ENCODE measurements around the gene SUN5. TPM values are rescaled to one million over a fixed set of nuclear protein-coding genes. Genes with fewer than 3 reads are reported as not detected.

Gene SUN5
- total and polyA plus RNA-seq, 9 donors, result not detected

GRCh38 chr20:32989507-32990283 is 14.5 kb downstream of the SUN5 start:
- Histone ChIP-seq H3K4me1 (ENCODE audit: insufficient read depth) (no peaks in the 10 kb centered on the region), H3K27me3 (no peaks in the 10 kb centered on the region), H3K4me3 (no peak overlapping the region), H3K27ac (no peak overlapping the region), H3K9me3 (no peaks in the 10 kb centered on the region), H3K36me3 (no peaks in the 10 kb centered on the region)
- 79 to 93% (median 79%) methylated on average over 14 of the region's 14 CpGs for WGBS, 3 donors
- DNase-seq, result no peak
- intact Hi-C loops (cut with DNase I), result no loop called here
- no peak for TF ChIP-seq EP300 (IDR thresholded peaks at IDR 0.05)
- no peak for TF ChIP-seq CTCF (IDR thresholded peaks at IDR 0.05)
- no peak for TF ChIP-seq POLR2A (IDR thresholded peaks at IDR 0.05)

GRCh38 chr20:32988008-32988407 is 16.2 kb downstream of the SUN5 start:
- Histone ChIP-seq H3K9me3 (no peaks in the 10 kb centered on the region), H3K4me1 (ENCODE audit: insufficient read depth) (no peaks in the 10 kb centered on the region), H3K36me3 (no peaks in the 10 kb centered on the region), H3K27ac (no peak overlapping the region), H3K4me3 (no peak overlapping the region), H3K27me3 (no peaks in the 10 kb centered on the region)
- intact Hi-C loops (cut with DNase I), result no loop called here
- DNase-seq, result no peak
- TF ChIP-seq EP300 (IDR thresholded peaks at IDR 0.05), result no peak
- WGBS, 3 donors, result 78 to 83% (median 81%) methylated on average over 16 of the region's 16 CpGs

GRCh38 chr20:32987044-32987825 is 17.0 kb downstream of the SUN5 start:
- H3K4me3 ChIP-seq, result no peak overlapping the region
- no peak for DNase-seq
- 77 to 79% (median 77%) methylated on average over 9 to 11 of the region's 11 CpGs for WGBS, 3 donors
- H3K4me1 ChIP-seq (ENCODE audit: insufficient read depth), result no peaks in the 10 kb centered on the region
- no peaks in the 10 kb centered on the region for H3K9me3 ChIP-seq
- TF ChIP-seq CTCF (IDR thresholded peaks at IDR 0.05) (no peak), POLR2A (IDR thresholded peaks at IDR 0.05) (no peak), EP300 (IDR thresholded peaks at IDR 0.05) (no peak)
- no peaks in the 10 kb centered on the region for H3K36me3 ChIP-seq
- intact Hi-C loops (cut with DNase I), result no loop called here
- H3K27ac ChIP-seq, result no peak overlapping the region
- H3K27me3 ChIP-seq, result no peaks in the 10 kb centered on the region

GRCh38 chr20:32986331-32986966 is 17.8 kb downstream of the SUN5 start:
- Histone ChIP-seq H3K9me3 (no peaks in the 10 kb centered on the region), H3K4me3 (no peak overlapping the region), H3K27ac (no peak overlapping the region), H3K36me3 (no peaks in the 10 kb centered on the region), H3K27me3 (no peaks in the 10 kb centered on the region), H3K4me1 (ENCODE audit: insufficient read depth) (no peaks in the 10 kb centered on the region)
- intact Hi-C loops (cut with DNase I), result no loop called here
- TF ChIP-seq CTCF (IDR thresholded peaks at IDR 0.05) (no peak), EP300 (IDR thresholded peaks at IDR 0.05) (no peak), POLR2A (IDR thresholded peaks at IDR 0.05) (no peak)
- WGBS, 3 donors, result 62 to 73% (median 68%) methylated on average over 17 to 18 of the region's 18 CpGs
- no peak for DNase-seq

All from ovary (tissue), 9 donors.